Fibroblast of lung (primary cell): Measurements from ENCODE around the gene TNFSF12. TPM values are rescaled to one million over a fixed set of nuclear protein-coding genes. Genes with fewer than 3 reads are reported as not detected.

Experiments used
- DNase-seq, 2 donors: peaks; one replicate each; pipeline versions ENCODE4 v3.0.0 to v3.0.0-alpha.2; 2010; ENCODE audit warnings: low read depth in 2 of 2
- H2AFZ ChIP-seq: 2 replicates; pipeline ENCODE4 v1.5.1; 2012; ENCODE audit warnings: low read length, control low read depth, inconsistent platforms
- H3K27ac ChIP-seq: 2 replicates; pipeline ENCODE4 v1.5.1; 2011; ENCODE audit warnings: low read length, control low read depth; ENCODE audit not compliant: insufficient read depth
- H3K27me3 ChIP-seq: 2 replicates; pipeline ENCODE4 v1.5.1; 2011; ENCODE audit warnings: mild to moderate bottlenecking, low read length; ENCODE audit not compliant: control insufficient read depth, insufficient read depth
- H3K36me3 ChIP-seq: 2 replicates; pipeline ENCODE4 v1.5.1; 2011; ENCODE audit warnings: low read length; ENCODE audit not compliant: control insufficient read depth, insufficient read depth
- H3K4me1 ChIP-seq: 2 replicates; pipeline ENCODE4 v1.5.1; 2011; ENCODE audit warnings: low read length; ENCODE audit not compliant: control insufficient read depth, insufficient read depth; ENCODE audit errors: extremely low read depth
- H3K4me2 ChIP-seq: 2 replicates; pipeline ENCODE4 v1.5.1; 2011; ENCODE audit warnings: low read length, control low read depth; ENCODE audit not compliant: insufficient read depth; ENCODE audit errors: extremely low read depth
- H3K4me3 ChIP-seq, 4 experiments: fragments of 200-600 bp in 1 of 4; sonication (generic) in 1 of 4; replicated peaks in 1 of 4; 2 replicates each; pipeline ENCODE4 v1.5.1; 2011 to 2016; ENCODE audit warnings: low read length in 4 of 4, low read depth in 3 of 4, mild to moderate bottlenecking in 3 of 4, control low read depth in 2 of 4, inconsistent platforms in 1 of 4, mixed read lengths in 1 of 4; ENCODE audit not compliant: insufficient read depth in 1 of 4; ENCODE audit errors: control extremely low read depth in 1 of 4
- H3K79me2 ChIP-seq: 2 replicates; pipeline ENCODE4 v1.5.1; 2012; ENCODE audit warnings: mild to moderate bottlenecking, low read length, inconsistent platforms; ENCODE audit not compliant: control insufficient read depth, insufficient read depth
- H3K9ac ChIP-seq: 2 replicates; pipeline ENCODE4 v1.5.1; 2011; ENCODE audit warnings: mild to moderate bottlenecking, low read length, control low read depth; ENCODE audit not compliant: insufficient read depth
- H3K9me3 ChIP-seq: 2 replicates; pipeline ENCODE4 v1.5.1; 2012; ENCODE audit warnings: low read depth, low read length; ENCODE audit not compliant: control insufficient read depth, insufficient read depth
- H4K20me1 ChIP-seq: 2 replicates; pipeline ENCODE4 v1.5.1; 2011; ENCODE audit warnings: low read length; ENCODE audit not compliant: control insufficient read depth, insufficient read depth; ENCODE audit errors: extremely low read depth
- CTCF ChIP-seq, 2 donors: IDR thresholded peaks in 1 of 2; conservative IDR thresholded peaks in 1 of 2; 1 replicate in 1 of 2; 2 replicates in 1 of 2; pipeline ENCODE4 v1.5.1; 2011 to 2012; ENCODE audit warnings: low read length in 2 of 2, control low read depth in 1 of 2, inconsistent platforms in 1 of 2, low read depth in 1 of 2, mild to moderate bottlenecking in 1 of 2
- EZH2 ChIP-seq: IDR thresholded peaks from 2 replicates; pipeline ENCODE4 v1.5.1; 2012; ENCODE audit warnings: low read length, control low read depth, mild to moderate bottlenecking; ENCODE audit errors: missing control alignments
- polyA plus RNA-seq, 2 donors: library from polyadenylated mRNA; depleted of rRNA in 1 of 2; stranded (reverse) in 1 of 2; unstranded in 1 of 2; fragments of >200 nt; gene quantifications; 2 replicates each; pipeline ENCODE4 v1.2.1, GENCODE V29; 2011 to 2012; ENCODE audit warnings: missing spikeins in 1 of 2
- total RNA-seq: library from RNA; depleted of rRNA; stranded (reverse); fragments of >200 nt; gene quantifications from 2 replicates; pipeline ENCODE4 v1.2.1, GENCODE V29; 2014

Gene TNFSF12
- total and polyA plus RNA-seq, 2 donors (not counting 1 experiment from before 2014, with no cell fraction given), result 9.6 to 34.4 TPM

GRCh38 chr17:7579834-7580603, 31.2 kb downstream of the TNFSF12 start:
- Histone ChIP-seq H4K20me1 (peaks cover 7% of the 10 kb centered on the region), H3K79me2 (peaks cover 61% of the 10 kb centered on the region), H3K27ac (peak overlapping the region; percentile 84), H3K4me1 (peaks cover 41% of the 10 kb centered on the region), H3K4me2 (peak overlapping the region; percentile 28), H3K36me3 (peaks cover 37% of the 10 kb centered on the region), H3K9me3 (no peaks in the 10 kb centered on the region), H3K27me3 (no peaks in the 10 kb centered on the region), H3K9ac (no peak overlapping the region), H2AFZ (no peak overlapping the region), H3K4me3 (peak overlapping the region in 2 of 4 experiments; percentile 9 to 46)
- DNase-seq, result no peak
- no peak for TF ChIP-seq EZH2
- TF ChIP-seq CTCF (conservative IDR thresholded peaks at IDR 0.05 in 1 of 2, IDR thresholded peaks at IDR 0.05 in 1 of 2; ENCODE audit: low read depth in 1 of 2, low read length in 2 of 2), result no peak

- peak overlapping the region; percentile 35 for H3K4me2 ChIP-seq
- no peaks in the 10 kb centered on the region for H3K9me3 ChIP-seq
- no peak overlapping the region for H3K9ac ChIP-seq
- H3K79me2 ChIP-seq, result peaks cover 61% of the 10 kb centered on the region
- H3K4me3 ChIP-seq, result peak overlapping the region in 1 of 4 experiments; percentile 46
- peaks cover 38% of the 10 kb centered on the region for H3K4me1 ChIP-seq
- H3K36me3 ChIP-seq, result peaks cover 32% of the 10 kb centered on the region
- H3K27ac ChIP-seq, result peak overlapping the region; percentile 40
- no peak for DNase-seq
- no peaks in the 10 kb centered on the region for H3K27me3 ChIP-seq
- H4K20me1 ChIP-seq, result peaks cover 1% of the 10 kb centered on the region
- H2AFZ ChIP-seq, result no peak overlapping the region
- TF ChIP-seq CTCF (conservative IDR thresholded peaks at IDR 0.05 in 1 of 2, IDR thresholded peaks at IDR 0.05 in 1 of 2; ENCODE audit: low read depth in 1 of 2, low read length in 2 of 2) (no peak), EZH2 (no peak)
Observed at GRCh38 chr17:7580604-7581575, 32.0 kb downstream of the TNFSF12 start.
